ENCODE data around the gene RAD54L2. TPM values are rescaled to one million over a fixed set of nuclear protein-coding genes. Genes with fewer than 3 reads are reported as not detected.
"Not testable (repeated sequence)": the region's sequence is repeated elsewhere in the genome, so short reads cannot be mapped to it uniquely, and the experiment has no call there.

RAD54L2 gene
- total and polyA plus RNA-seq, 9 of the 15 experiments (the other 6 are each of a cell fraction or from before 2014, with no cell fraction given), result 1.3 to 12.2 (median 5.4) TPM

GRCh38 chr3:51559961-51560360 lies 21.4 kb downstream of the RAD54L2 start:
- H3K9ac ChIP-seq (ENCODE audit: insufficient read depth in 1 of 2, low read depth in 2 of 2, low read length in 2 of 2), result no peak overlapping the region
- no peak overlapping the region for H3K4me2 ChIP-seq (ENCODE audit: insufficient read depth, low read length)
- no peaks in the 10 kb centered on the region for H3K27me3 ChIP-seq (ENCODE audit: control insufficient read depth in 2 of 2, insufficient read depth in 2 of 2, low read length in 2 of 2)
- H3K36me3 ChIP-seq (ENCODE audit: control insufficient read depth, insufficient read depth, low read length), result no peaks in the 10 kb centered on the region
- no peak overlapping the region for H2AFZ ChIP-seq (ENCODE audit: low read depth, low read length)
- FAIRE-seq, result no peak
- TF ChIP-seq SPI1 (IDR thresholded peaks at IDR 0.05; ENCODE audit: borderline replicate concordance, low read depth, low read length) (no peak), ZNF57 (CRISPR knock-in tag; IDR thresholded peaks at IDR 0.05) (no peak), CBX8 (IDR thresholded peaks at IDR 0.05; ENCODE audit: borderline replicate concordance, extremely low read depth, low read depth, low read length, poor library complexity, severe bottlenecking) (no peak), TSHZ1 (CRISPR knock-in tag; IDR thresholded peaks at IDR 0.05) (no peak), PCBP1 (IDR thresholded peaks at IDR 0.05; ENCODE audit: low read depth, low read length, poor library complexity, severe bottlenecking) (no peak), YY1 (IDR thresholded peaks at IDR 0.05; ENCODE audit: borderline replicate concordance in 1 of 3, control insufficient read depth in 1 of 3, extremely low read depth in 1 of 3, insufficient read depth in 3 of 3, insufficient read length in 1 of 3, insufficient replicate concordance in 2 of 3, low read depth in 1 of 3, low read length in 2 of 3) (no peak), ILK (tag; IDR thresholded peaks at IDR 0.05; ENCODE audit: borderline replicate concordance, low read depth) (no peak), MEF2A (IDR thresholded peaks at IDR 0.05; ENCODE audit: control insufficient read depth, low read depth, low read length) (no peak), ZBTB26 (CRISPR knock-in tag; IDR thresholded peaks at IDR 0.05) (no peak), PML (IDR thresholded peaks at IDR 0.05; ENCODE audit: low read length) (no peak)
- H3K4me1 ChIP-seq (replicated peaks in 1 of 2; ENCODE audit: control insufficient read depth in 2 of 2, insufficient read depth in 2 of 2, low read length in 2 of 2), result peaks cover 0 to 2% of the 10 kb centered on the region in 2 experiments; a peak in 1 of 5 replicates
- no peak for ATAC-seq
- no peaks in the 10 kb centered on the region for H4K20me1 ChIP-seq (replicated peaks; ENCODE audit: control insufficient read depth, insufficient read depth, low read length)
- POLR2A ChIA-PET, result no interaction called here
- no peak overlapping the region for H3K27ac ChIP-seq (ENCODE audit: extremely low read depth, low read depth, low read length)
- no peaks in the 10 kb centered on the region for H3K9me3 ChIP-seq (replicated peaks; ENCODE audit: control insufficient read depth, insufficient read depth, low read depth, low read length)
- no TSS peak for BruUV-seq (replicated peaks)
- CTCF ChIA-PET (ENCODE audit: low intra/inter-chr PET ratio), result no interaction called here
- H3K4me3 ChIP-seq, result no peak overlapping the region
- in situ Hi-C loops (cut with MboI), result no loop called here
- H3K79me2 ChIP-seq (ENCODE audit: control insufficient read depth, insufficient read depth, low read length), result no peaks in the 10 kb centered on the region
- intact Hi-C loops (cut with micrococcal nuclease), result no loop called here
- no peaks in the 10 kb centered on the region for H3K9me1 ChIP-seq (ENCODE audit: control insufficient read depth, insufficient read depth, low read length)
- DNase-seq (ENCODE audit: extremely low read depth in 1 of 4, low spot score in 3 of 4), result no peak

GRCh38 chr3:51562403-51562802 lies 23.9 kb downstream of the RAD54L2 start:
- intact Hi-C loops (cut with micrococcal nuclease); H3K4me1 ChIP-seq (replicated peaks in 1 of 2; ENCODE audit: control insufficient read depth in 2 of 2, insufficient read depth in 2 of 2, low read length in 2 of 2); H3K4me3 ChIP-seq; ATAC-seq; DNase-seq (ENCODE audit: extremely low read depth in 1 of 4, low spot score in 3 of 4); CTCF ChIA-PET (ENCODE audit: low intra/inter-chr PET ratio); H3K9me3 ChIP-seq (replicated peaks; ENCODE audit: control insufficient read depth, insufficient read depth, low read depth, low read length); in situ Hi-C loops (cut with MboI); H2AFZ ChIP-seq (ENCODE audit: low read depth, low read length); H3K36me3 ChIP-seq (ENCODE audit: control insufficient read depth, insufficient read depth, low read length); H3K27ac ChIP-seq (ENCODE audit: extremely low read depth, low read depth, low read length); H4K20me1 ChIP-seq (replicated peaks; ENCODE audit: control insufficient read depth, insufficient read depth, low read length); H3K4me2 ChIP-seq (ENCODE audit: insufficient read depth, low read length); FAIRE-seq; POLR2A ChIA-PET; H3K27me3 ChIP-seq (ENCODE audit: control insufficient read depth in 2 of 2, insufficient read depth in 2 of 2, low read length in 2 of 2); H3K9me1 ChIP-seq (ENCODE audit: control insufficient read depth, insufficient read depth, low read length); BruUV-seq (replicated peaks); H3K9ac ChIP-seq (ENCODE audit: insufficient read depth in 1 of 2, low read depth in 2 of 2, low read length in 2 of 2); H3K79me2 ChIP-seq (ENCODE audit: control insufficient read depth, insufficient read depth, low read length): not testable (repeated sequence)
- whole genome bisulfite sequencing (ENCODE audit: insufficient coverage, low coverage, missing lambda C conversion rate), result 92% methylated on average over 2 of the region's 4 CpGs

All from K562 (cell line).